GM12873 (cell line): ENCODE results near the gene ILKAP.

Experiments
- CTCF ChIP-seq: IDR thresholded peaks from 2 replicates; pipeline ENCODE4 v1.5.1; 2012; ENCODE audit warnings: low read depth, mild to moderate bottlenecking, moderate library complexity, low read length, control low read depth; ENCODE audit not compliant: insufficient read depth; ENCODE audit errors: missing control alignments

ILKAP gene

DNA sequence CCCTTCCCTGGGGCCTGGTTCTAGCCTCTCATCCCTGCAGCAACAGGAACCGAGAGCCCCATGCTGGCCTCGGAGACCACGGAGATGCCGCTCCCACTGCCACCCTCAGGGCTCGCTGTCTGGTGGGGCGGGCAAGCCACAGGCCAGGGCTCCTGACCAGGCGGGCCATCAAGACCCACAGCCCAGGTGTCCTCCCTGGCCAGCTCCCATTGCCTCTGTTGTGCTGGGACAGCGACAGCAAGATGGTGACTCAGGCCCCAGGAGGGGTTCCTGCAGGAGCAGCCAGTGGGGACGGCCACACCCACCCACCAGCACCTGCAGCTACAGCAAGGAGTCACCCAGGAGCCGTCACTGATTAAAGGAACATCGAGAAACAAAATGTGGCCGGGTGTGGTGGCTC is 57.6 kb downstream of the ILKAP start:
- no peak for TF ChIP-seq CTCF

- TF ChIP-seq CTCF: no peak
Measured at GRCh38 chr2:238145046-238145445, 58.4 kb downstream of the ILKAP start.

DNA sequence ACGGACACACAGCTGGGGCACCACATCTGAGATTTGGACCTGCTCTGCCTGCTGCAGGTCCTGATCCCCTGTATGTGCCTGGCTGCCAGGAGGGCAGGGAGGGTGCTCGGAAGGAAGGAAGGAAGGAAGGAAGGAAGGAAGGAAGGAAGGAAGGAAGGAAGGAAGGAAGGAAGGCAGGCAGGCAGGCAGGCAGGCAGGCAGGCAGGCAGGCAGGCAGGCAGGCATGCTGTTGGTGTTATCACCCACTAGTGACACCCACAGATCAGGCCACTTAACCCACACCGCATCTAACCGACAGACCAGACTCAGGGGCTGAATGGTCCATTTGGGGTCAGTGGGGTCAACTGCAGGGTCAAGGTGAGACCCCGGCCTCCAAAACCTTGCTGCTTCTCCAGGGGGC is 59.2 kb downstream of the ILKAP start:
- no peak for TF ChIP-seq CTCF

DNA sequence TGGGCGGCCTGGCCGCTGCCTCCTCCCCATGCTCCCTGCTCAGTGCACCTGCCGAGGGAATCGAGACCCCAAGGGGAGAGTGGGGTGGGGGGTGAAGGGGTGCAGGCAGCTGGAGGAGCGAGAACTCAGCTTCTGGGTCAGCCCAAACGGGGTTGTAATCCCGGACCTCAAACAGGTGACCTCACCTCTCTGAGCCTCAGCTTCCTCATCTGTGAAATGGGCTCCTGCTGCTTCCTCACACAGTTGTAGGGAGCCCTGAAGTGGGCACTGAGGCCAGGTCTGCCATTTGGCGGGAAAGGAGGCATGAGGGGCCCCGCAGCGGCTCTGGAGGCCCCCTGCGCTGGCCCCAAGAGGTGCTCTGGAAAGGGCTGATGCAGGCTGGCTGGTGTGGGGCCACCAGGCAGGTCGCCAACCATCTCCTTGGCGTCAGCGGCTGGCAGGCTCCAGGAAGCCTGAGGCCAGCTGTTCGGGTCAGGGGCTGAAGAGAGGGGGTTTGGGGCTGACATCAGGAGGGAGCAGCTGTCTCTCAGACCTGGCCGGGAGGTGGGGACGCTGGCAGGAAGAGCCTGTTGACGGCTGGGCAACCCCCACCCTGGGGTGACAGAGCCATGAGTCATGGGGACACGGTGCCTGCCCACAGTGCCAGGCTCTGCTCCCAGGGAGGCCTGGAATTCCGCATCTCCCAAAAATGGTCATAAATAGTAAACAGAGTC is 60.1 kb downstream of the ILKAP start:
- TF ChIP-seq CTCF: no peak

DNA sequence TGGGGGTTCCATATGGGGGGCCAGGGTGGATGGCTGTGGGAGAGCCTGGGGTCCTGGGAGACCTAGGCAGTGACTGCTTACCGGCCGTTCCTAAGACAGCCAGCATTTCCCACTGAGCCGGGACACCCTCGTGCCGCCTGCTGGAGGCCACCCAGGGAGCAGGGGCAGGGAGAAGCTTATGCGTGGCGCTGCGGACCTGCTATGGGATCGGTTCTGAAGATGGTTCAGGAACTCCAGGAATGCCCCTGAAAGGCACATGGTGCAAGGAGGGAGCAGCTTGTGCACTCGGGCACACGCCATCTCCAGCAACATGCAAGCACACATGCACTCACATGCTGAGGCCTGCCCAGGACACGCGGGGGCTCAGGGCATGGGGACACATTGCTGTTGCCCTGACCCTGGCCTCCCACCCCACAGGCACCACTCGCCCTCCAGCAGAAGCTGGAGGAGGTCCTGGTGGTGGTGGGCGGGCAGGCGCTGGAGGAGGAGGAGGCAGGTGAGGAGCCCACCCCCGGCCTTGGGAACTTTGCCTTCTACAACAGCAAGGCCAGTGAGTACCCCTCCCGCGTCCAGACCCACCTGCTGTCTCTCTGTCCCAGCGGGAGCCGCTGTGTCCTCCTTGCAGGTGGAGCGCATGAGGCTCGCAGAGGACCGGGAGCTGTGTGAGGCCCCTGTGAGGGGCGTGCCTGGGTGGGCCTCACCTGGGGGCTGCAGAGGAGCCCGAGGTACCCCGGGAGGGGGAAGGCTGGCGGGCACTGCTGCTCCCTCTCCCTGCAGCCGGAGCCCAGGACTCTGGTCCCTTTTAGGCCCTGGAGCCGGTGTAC is 60.9 kb downstream of the ILKAP start:
- no peak for TF ChIP-seq CTCF

DNA sequence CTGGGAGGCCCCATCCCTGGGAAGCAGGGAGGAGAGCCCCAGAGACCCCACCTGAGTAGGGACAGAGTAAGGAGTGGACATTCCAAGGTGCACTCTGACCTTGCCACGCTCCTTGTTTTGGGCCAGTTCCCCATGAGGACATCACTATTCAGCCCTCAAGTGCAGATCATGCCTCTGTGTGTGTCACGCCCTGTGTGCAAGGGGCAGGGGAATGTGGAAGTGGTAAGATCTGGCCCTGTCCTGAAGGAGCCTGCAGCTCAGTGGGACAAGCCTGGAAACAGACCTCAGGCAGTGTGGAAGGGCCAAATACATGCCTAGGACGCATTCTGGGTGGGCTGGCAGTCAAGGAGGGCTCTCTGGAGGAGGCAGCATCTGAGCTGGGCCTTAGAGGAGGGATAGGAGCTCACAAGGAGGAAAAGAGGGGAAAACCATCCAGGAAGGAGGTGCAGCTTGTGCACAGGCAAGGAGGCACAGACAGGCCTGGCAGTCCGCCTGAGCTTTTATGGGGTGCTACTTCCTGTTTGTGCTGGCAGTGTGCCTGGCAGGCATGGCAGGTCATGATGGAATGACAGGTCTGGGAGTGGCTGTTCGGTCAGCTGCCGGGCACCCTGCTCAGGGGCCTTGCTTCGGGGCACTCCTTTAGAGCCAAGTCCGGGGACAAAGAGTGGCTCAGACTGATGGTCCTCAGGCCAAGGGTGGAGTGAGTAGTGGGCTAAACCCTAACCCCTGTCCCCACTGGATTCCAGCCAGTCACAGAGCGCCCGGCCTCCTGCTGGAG is 61.8 kb downstream of the ILKAP start:
- TF ChIP-seq CTCF: no peak
